Adrenal gland (tissue), 5 donors: ENCODE measurements around the gene METAP1.

Experiments
- POLR2A ChIP-seq, 2 donors: fragments of 450-650 bp; IDR thresholded peaks; one replicate each; pipeline ENCODE4 v1.6.1; 2017; ENCODE audit warnings: antibody characterized with exemption in 2 of 2, mild to moderate bottlenecking in 2 of 2, moderate library complexity in 1 of 2
- TF ChIP-seq, protein P1 (sequence below), 6 experiments: fragments of 450-650 bp in 4 of 6; fragments of 200-600 bp in 2 of 6; sonication (generic) in 1 of 6; IDR thresholded peaks; 1 replicate in 5 of 6; 2 replicates in 1 of 6; pipeline versions ENCODE4 v1.5.1 to v1.8.0; 2016 to 2021; ENCODE audit warnings: antibody characterized with exemption in 6 of 6, mild to moderate bottlenecking in 2 of 6, moderate library complexity in 1 of 6
- donor health status: DM: no; HTN: no; CAD: no.

DNA sequence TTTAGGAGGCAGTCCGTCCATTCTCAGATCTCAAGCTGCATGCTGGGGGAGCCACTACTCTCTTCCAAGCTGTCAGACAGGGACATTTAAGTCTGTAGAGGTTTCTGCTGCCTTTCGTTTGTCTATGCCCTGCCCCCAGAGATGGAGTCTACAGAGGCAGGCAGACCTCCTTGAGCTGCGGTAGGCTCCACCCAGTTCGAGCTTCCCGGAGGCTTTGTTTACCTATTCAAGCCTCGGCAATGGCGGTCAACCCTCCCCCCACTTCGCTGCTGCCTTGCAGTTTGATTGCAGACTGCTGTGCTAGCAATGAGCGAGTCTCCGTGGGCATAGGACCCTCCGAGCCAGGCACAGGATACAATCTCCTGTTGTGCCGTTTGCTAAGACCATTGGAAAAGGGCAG is 103.8 kb downstream of the METAP1 start:
- no peak for TF ChIP-seq POLR2A (IDR thresholded peaks at IDR 0.05)
- TF ChIP-seq, protein P1, sequence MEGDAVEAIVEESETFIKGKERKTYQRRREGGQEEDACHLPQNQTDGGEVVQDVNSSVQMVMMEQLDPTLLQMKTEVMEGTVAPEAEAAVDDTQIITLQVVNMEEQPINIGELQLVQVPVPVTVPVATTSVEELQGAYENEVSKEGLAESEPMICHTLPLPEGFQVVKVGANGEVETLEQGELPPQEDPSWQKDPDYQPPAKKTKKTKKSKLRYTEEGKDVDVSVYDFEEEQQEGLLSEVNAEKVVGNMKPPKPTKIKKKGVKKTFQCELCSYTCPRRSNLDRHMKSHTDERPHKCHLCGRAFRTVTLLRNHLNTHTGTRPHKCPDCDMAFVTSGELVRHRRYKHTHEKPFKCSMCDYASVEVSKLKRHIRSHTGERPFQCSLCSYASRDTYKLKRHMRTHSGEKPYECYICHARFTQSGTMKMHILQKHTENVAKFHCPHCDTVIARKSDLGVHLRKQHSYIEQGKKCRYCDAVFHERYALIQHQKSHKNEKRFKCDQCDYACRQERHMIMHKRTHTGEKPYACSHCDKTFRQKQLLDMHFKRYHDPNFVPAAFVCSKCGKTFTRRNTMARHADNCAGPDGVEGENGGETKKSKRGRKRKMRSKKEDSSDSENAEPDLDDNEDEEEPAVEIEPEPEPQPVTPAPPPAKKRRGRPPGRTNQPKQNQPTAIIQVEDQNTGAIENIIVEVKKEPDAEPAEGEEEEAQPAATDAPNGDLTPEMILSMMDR (IDR thresholded peaks at IDR 0.05), result no peak
